Measurements from ENCODE around the gene PCDHB13.
"Not testable (repeated sequence)": the region's sequence is repeated elsewhere in the genome, so short reads cannot be mapped to it uniquely, and the experiment has no call there.

The PCDHB13 gene

DNA sequence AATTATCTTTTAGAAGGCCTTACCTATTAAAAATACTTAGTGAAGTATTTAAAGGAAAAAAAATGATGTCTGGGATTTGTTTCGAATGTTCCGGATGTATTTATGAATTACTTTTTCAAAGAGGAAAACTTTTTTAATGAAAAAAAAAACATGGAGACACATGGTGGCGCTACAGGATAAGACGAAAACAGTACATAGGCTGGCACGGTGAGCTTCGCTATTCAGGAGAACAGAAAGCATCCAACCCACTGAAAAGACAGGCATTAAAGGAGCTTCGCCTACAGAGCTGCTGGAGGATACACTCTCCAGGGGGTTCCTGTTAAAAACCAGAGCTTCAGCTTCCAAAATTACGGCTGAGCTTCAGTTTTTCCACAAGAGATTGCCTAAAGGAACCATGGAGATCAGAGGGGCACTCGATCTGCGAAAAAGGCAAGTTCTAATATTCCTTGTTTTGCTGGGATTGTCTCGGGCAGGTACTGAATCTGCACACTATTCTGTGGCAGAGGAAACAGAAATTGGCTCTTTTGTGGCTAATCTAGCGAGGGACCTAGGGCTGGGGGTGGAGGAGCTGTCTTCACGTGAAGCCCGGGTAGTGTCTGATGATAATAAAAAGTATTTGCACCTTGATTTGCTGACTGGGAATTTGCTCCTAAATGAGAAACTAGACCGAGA lies 9.5 kb downstream of the PCDHB13 start, which contains the start of gene PCDHB14:
PCDHB14 (plus strand) TSS at position 232 of the 672 bp plus-strand sequence; CDS start at position 395, 163 bp downstream.
- Mint-ChIP-seq H3K4me1 (peaks cover 4% of the 10 kb centered on the region), H3K27ac (no peak within 1 kb of the TSS), H3K9me3 (peaks cover 73% of the 10 kb centered on the region), H3K36me3 (ENCODE audit: low read depth) (peaks cover 63% of the 10 kb centered on the region), H3K27me3 (ENCODE audit: low read depth, poor library complexity) (peaks cover 3% of the 10 kb centered on the region), H3K4me3 (peak within 1 kb of the TSS; percentile 75)
- DNase-seq: no peak
- TF ChIP-seq, protein P1, sequence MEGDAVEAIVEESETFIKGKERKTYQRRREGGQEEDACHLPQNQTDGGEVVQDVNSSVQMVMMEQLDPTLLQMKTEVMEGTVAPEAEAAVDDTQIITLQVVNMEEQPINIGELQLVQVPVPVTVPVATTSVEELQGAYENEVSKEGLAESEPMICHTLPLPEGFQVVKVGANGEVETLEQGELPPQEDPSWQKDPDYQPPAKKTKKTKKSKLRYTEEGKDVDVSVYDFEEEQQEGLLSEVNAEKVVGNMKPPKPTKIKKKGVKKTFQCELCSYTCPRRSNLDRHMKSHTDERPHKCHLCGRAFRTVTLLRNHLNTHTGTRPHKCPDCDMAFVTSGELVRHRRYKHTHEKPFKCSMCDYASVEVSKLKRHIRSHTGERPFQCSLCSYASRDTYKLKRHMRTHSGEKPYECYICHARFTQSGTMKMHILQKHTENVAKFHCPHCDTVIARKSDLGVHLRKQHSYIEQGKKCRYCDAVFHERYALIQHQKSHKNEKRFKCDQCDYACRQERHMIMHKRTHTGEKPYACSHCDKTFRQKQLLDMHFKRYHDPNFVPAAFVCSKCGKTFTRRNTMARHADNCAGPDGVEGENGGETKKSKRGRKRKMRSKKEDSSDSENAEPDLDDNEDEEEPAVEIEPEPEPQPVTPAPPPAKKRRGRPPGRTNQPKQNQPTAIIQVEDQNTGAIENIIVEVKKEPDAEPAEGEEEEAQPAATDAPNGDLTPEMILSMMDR (IDR thresholded peaks at IDR 0.05): peak; percentile 36

DNA sequence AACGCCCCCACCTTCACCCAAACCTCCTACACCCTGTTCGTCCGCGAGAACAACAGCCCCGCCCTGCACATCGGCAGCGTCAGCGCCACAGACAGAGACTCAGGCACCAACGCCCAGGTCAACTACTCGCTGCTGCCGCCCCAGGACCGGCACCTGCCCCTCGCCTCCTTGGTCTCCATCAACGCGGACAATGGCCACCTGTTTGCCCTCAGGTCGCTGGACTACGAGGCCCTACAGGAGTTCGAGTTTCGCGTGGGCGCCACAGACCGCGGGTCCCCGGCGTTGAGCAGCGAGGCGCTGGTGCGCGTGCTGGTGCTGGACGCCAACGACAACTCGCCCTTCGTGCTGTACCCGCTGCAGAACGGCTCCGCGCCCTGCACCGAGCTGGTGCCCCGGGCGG lies 11.1 kb downstream of the PCDHB13 start:
- H3K27me3 Mint-ChIP-seq (ENCODE audit: low read depth, poor library complexity); H3K4me3 Mint-ChIP-seq; H3K4me1 Mint-ChIP-seq; DNase-seq: not testable (repeated sequence)
- H3K36me3 Mint-ChIP-seq (ENCODE audit: low read depth): peaks cover 48% of the 10 kb centered on the region
- peaks cover 65% of the 10 kb centered on the region for H3K9me3 Mint-ChIP-seq
- H3K27ac Mint-ChIP-seq: peak overlapping the region; percentile 64

DNA sequence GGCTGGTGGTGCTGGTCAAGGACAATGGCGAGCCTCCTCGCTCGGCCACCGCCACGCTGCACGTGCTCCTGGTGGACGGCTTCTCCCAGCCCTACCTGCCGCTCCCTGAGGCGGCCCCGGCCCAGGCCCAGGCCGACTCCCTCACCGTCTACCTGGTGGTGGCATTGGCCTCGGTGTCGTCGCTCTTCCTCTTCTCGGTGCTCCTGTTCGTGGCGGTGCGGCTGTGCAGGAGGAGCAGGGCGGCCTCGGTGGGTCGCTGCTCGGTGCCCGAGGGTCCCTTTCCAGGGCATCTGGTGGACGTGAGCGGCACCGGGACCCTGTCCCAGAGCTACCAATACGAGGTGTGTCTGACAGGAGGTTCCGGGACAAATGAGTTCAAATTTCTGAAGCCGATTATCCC lies 11.7 kb downstream of the PCDHB13 start:
- H3K9me3 Mint-ChIP-seq: peaks cover 65% of the 10 kb centered on the region
- DNase-seq; H3K4me1 Mint-ChIP-seq; H3K27ac Mint-ChIP-seq; H3K4me3 Mint-ChIP-seq; H3K27me3 Mint-ChIP-seq (ENCODE audit: low read depth, poor library complexity): not testable (repeated sequence)
- peaks cover 44% of the 10 kb centered on the region for H3K36me3 Mint-ChIP-seq (ENCODE audit: low read depth)

DNA sequence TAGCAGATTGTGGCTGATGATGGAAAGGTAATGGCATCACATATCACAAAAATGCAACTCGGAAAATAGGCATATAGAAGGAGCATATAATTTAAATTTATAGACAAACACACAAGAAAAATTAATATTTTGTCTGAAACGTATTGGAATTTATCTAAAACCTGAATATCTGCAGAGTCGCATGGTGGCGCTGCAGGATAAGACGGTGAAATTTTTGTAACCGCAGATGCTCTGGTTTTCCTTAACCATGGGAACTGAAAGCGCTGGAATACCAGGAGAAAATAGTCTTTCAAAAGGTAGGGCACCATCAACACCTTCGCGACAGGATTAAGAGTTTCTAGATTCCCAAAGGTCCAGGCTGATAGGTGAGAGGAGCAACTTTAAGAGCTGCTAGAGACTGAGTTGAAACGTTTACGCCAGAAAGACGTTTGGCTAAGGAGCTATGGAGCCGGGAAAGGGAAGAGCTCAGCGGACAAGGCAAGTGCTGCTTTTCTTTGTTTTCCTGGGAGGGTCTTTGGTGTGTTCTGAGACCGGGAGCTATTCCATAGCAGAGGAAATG lies 20.5 kb downstream of the PCDHB13 start:
- no peak overlapping the region for H3K4me3 Mint-ChIP-seq
- no peak for DNase-seq
- peaks cover 80% of the 10 kb centered on the region for H3K9me3 Mint-ChIP-seq
- H3K27me3 Mint-ChIP-seq (ENCODE audit: low read depth, poor library complexity): peaks cover 2% of the 10 kb centered on the region
- H3K36me3 Mint-ChIP-seq (ENCODE audit: low read depth): peaks cover 29% of the 10 kb centered on the region
- no peaks in the 10 kb centered on the region for H3K4me1 Mint-ChIP-seq
- no peak overlapping the region for H3K27ac Mint-ChIP-seq
- TF ChIP-seq, protein P1 (IDR thresholded peaks at IDR 0.05): no peak

DNA sequence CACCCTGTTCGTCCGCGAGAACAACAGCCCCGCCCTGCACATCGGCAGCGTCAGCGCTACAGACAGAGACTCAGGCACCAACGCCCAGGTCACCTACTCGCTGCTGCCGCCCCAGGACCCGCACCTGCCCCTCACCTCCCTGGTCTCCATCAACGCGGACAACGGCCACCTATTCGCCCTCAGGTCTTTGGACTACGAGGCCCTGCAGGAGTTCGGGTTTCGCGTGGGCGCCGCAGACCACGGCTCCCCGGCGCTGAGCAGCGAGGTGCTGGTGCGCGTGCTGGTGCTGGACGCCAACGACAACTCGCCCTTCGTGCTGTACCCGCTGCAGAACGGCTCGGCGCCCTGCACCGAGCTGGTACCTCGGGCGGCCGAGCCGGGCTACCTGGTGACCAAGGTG lies 22.2 kb downstream of the PCDHB13 start:
- not testable (repeated sequence) for H3K4me3 Mint-ChIP-seq, H3K4me1 Mint-ChIP-seq

DNA sequence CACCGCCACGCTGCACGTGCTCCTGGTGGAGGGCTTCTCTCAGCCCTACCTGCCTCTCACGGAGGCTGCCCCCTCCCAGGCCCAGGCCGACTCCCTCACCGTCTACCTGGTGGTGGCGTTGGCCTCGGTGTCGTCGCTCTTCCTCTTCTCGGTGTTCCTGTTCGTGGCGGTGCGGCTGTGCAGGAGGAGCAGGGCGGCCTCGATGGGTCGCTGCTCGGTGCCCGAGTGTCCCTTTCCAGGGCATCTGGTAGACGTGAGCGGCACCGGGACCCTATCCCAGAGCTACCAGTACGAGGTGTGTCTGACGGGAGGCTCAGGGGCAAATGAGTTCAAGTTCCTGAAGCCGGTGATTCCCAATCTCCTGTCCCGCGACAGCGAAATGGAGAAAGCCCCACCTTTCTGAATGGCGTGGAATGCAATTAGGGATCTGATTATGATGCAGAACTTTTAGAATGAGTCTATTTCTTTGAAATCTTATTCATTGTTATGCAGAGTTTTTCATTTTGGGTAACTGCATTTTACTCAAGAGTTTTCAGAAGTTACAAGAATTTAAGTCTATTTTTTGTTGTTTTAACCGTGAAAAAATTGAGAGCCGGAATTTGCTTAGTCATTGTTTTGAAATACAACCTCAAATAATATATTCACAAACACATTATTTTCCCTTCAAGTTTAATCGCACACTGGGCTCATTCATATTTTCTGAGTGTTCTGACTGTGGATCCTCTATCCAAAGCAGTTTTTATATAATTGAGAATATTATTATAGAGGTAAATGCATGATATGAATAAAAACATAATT lies 23.0 kb downstream of the PCDHB13 start:
- no peaks in the 10 kb centered on the region for H3K4me1 Mint-ChIP-seq
- TF ChIP-seq, protein P1 (IDR thresholded peaks at IDR 0.05): no peak
- no peak for DNase-seq
- H3K36me3 Mint-ChIP-seq (ENCODE audit: low read depth): peaks cover 44% of the 10 kb centered on the region
- H3K27ac Mint-ChIP-seq: no peak overlapping the region
- peaks cover 84% of the 10 kb centered on the region for H3K9me3 Mint-ChIP-seq
- H3K27me3 Mint-ChIP-seq (ENCODE audit: low read depth, poor library complexity): peaks cover 2% of the 10 kb centered on the region
- H3K4me3 Mint-ChIP-seq: no peak overlapping the region

More for the DNA sequence above, 22.2 kb downstream of the PCDHB13 start:
- Mint-ChIP-seq H3K9me3 (peaks cover 86% of the 10 kb centered on the region), H3K36me3 (ENCODE audit: low read depth) (peaks cover 46% of the 10 kb centered on the region)
- DNase-seq; H3K27ac Mint-ChIP-seq; H3K27me3 Mint-ChIP-seq (ENCODE audit: low read depth, poor library complexity): not testable (repeated sequence)

DNA sequence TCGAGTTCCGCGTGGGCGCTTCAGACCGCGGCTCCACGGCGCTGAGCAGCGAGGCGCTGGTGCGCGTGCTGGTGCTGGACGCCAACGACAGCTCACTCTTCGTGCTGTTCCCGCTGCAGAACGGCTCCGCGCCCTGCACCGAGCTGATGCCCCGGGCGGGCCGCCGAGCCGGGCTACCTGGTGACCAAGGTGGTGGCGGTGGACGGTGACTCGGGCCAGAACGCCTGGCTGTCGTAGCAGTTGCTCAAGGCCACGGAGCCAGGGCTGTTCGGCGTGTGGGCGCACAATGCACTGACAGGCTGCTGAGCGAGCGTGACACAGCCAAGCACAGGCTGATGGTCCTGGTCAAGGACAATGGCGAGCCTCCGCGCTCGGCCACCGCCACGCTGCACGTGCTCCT lies 27.8 kb downstream of the PCDHB13 start:
- Mint-ChIP-seq H3K9me3 (peaks cover 90% of the 10 kb centered on the region), H3K27me3 (ENCODE audit: low read depth, poor library complexity) (peaks cover 6% of the 10 kb centered on the region), H3K4me1 (no peaks in the 10 kb centered on the region), H3K4me3 (no peak overlapping the region), H3K27ac (no peak overlapping the region), H3K36me3 (ENCODE audit: low read depth) (peaks cover 70% of the 10 kb centered on the region)
- DNase-seq: no peak
- TF ChIP-seq, protein P1 (IDR thresholded peaks at IDR 0.05): no peak

All from nephron progenitor cell (in vitro differentiated cells).